NCI-H345 (cell line): ENCODE results near the gene NDOR1.
A peak's percentile ranks its signal among the peaks of the same experiment; 100 is the strongest.

ENCODE experiments used
- DNase-seq: peaks from one replicate; lab custom pipeline; 2025; lab: John Stamatoyannopoulos, UW

NDOR1 gene

DNA sequence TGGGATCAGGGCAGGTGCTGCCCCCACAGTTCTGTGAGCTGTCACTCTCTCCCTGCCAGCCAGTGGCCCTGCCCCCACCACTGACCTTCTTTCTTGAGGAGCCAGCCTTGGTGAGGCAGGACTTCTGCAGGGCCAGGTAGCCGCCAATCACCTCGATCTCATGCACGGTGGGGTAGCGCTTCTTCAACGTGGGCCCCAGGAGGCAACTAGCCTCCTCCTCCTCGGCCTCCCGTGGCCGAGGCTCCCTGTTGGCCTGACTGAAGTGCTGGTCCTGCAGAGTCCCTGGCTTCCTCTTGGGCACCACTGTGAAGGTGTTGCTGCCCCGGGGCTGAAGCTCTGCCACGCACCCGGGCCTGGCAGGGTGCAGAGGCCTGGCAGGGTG is 6.6 kb upstream of the NDOR1 start:
- DNase-seq, result no peak

DNA sequence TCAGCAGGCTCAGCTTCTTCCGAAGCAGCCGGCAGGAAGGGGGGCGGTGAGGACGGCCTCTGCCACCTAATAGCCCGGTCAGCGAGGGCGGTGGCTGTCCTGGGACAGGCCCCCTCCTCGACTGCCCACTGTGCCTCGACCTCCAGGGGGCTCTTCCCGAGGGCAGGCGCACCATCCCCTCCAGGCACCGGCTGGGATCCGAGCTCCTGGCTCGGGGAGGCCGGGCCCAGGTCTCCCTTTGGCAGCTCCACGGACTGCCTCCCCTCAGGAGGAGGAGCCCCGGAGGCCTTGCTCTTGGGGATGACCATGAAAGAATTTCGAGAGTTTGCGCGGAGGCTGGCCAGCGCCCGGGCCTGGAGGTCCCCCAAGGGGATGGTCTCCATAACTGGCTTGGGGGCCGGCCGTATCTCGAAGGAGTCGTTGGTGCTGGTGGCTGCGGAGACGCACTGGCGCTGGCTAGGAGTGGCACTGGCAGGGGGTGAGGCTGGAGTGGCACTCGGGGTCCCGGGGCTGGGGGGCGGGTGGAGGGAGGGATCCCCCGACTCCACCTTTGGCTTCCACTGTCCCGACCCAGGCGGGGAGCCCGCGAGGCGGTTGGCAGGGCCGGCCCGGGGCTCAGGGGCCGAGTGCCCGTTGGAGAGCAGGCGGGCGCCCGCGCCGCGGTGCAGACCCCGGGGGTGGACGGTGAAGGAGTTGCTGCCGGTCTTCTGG is 5.9 kb upstream of the NDOR1 start:
- DNase-seq, result no peak

DNA sequence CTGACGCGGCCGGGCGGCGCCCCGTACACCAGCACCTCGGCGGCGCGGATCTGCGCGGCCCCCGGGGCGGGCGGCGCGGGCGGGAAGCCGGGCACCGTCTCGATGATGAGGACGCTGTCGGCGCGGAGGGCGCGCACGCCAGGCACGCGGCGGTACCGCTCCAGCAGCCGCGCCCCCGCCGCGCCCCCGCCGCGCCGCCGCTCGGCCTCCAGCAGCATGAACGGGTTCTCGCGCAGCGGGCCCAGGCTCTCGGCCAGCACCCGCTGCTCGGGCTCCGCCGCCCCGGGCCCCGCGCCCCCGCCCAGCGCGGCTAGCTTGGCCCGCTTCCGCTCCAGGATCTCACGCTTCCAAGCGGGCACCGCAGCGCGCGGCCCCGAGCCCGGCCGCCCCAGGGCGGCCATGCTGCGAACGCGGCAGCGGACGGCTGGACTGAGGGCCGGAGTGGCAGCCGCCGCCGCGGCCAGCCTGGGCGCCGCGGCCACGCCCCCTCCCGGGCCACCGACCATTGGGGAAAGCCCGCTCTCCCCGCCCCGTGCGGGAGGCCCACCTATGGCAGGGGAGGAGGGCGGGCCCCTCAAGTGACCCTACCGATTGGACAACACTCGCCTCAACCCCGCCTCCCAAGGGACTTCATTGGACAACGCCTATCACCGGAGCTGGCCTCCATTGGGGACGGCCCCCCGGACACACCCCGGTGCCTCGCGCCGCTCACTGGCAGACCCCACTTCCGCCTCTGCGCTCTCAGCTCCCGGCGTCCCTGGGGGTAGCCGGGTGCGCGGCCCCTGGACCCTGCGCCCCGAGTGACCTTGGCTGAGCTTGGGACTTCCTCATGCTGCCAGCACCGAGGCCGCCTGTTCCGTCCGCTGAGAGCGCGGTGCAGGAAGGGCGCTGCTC is 4.9 kb upstream of the NDOR1 start, which contains the start of gene TPRN:
TPRN (minus strand) TSS at position 431 of the 894 bp plus-strand sequence; CDS start at position 401, 30 bp downstream.
- peak; percentile 99 for DNase-seq

DNA sequence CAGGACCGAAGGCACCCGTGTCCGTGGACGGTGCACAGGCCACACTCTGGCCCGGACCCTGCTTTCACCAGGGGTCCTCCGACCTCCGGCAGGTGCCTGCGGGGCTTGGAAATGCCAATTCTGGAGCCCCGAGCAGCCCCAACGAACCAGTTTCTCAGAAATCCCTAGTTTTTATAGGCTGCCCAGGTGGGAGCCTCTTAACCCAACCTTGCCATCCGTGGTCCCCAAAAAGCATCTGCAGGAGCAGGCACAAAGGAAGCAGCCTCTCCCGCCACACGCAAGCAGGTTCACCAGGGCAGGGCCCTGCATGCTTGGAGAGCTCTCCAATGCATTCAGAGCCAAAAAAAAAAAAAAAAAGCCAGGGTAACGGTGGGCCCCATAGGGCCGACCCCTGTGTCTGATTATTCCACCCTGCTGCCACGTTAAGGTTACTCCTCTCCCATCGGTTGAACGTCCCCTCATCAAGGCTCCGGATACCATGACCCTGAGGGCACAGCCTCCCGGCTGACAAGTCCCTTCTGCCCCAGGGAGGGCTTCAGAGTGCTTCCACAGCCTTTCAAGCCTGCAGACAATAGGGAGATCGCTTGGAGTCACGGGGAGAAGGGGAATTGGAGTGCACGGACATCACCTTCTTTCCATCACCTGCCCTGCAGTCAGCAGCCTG is 4.2 kb upstream of the NDOR1 start:
- DNase-seq, result no peak

DNA sequence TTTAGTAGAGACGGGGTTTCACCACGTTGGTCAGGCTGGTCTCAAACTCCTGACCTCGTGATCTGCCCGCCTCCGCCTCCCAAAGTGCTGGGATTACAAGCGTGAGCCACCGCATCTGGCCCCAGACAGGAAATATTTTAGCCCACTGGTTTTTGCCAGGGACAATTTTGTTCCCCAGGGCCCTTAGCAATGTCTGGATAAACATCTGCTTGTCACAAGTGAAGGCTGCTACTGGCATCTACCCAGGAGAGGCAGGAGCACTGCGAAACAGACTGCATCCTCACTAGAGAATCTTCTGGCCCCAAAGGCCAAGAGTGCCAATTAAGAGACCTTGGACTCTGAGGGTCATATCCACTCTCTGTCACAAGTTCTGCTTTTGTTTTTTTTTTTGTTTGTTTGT is 2.5 kb upstream of the NDOR1 start:
- DNase-seq, result no peak

DNA sequence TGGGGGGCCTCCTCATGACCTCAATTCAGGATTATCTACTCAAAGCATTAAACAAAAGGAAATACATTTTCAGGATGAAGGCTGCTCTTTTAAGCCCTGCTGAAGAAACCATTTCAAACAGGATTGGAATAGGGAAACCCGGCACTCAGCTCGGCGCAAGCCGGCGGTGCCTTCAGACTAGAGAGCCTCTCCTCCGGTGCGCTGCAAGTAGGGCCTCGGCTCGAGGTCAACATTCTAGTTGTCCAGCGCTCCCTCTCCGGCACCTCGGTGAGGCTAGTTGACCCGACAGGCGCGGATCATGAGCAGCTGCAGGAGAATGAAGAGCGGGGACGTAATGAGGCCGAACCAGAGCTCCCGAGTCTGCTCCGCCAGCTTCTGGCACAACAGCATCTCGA is 772 bp upstream of the NDOR1 start:
- DNase-seq, result no peak

DNA sequence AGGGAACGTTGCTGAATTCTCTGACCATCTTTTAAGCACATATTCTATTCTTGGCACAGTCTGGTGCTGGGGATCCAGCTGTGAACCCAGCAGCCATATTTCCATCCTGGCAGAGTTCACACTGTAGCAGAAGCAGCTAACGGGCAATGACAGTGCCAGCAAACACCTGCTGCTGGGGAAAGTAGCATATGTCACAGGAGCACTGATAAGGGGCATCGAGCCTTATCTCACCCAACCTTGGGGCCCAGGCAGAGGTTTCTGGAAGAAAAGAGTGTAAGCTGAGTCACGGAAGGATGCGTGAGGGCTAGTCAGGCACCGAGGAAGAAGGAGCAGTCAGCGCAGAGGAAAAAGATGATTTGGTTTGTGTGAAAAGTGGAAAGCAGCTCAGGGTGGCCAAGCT is 1.1 kb downstream of the NDOR1 start:
- no peak for DNase-seq

DNA sequence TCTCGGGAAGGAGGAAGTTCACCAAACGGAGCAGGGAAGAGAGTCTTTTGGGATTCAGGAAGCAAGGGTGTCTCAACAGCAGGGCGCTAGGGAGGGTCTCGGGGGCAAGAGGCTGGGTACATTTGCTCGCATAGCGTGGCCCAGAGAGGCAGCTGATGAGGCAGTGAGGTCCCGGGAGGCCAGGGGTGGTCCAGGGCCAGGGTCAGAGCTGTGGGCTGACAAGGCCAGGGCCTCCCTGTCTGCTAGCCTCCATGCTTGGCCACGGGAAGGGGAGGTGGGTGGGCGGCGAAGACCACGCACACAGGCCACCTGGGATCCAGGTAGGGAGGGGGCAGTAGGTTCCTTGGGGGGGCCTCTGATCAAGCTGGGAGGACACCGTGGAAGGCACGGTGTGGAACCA is 6.0 kb downstream of the NDOR1 start:
- no peak for DNase-seq

DNA sequence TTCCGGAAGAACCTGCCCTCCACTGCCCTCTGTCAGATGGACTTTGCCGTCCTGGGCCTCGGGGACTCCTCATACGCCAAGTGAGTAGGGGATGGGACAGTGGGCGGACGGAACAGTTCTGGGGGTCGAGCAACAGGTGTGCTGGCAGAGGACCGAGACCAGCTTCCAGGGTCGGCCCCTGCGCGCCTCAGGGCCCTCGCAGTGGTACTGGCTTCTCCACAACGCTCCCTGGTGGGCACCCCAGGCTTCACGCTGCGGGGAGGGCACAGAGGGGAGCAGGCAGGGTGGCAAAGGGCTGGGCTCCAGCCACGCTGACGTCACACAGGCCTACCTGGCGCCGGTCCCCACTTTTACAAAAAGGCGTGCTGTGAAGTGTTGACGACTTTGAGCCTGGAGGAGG is 7.0 kb downstream of the NDOR1 start:
- no peak for DNase-seq

DNA sequence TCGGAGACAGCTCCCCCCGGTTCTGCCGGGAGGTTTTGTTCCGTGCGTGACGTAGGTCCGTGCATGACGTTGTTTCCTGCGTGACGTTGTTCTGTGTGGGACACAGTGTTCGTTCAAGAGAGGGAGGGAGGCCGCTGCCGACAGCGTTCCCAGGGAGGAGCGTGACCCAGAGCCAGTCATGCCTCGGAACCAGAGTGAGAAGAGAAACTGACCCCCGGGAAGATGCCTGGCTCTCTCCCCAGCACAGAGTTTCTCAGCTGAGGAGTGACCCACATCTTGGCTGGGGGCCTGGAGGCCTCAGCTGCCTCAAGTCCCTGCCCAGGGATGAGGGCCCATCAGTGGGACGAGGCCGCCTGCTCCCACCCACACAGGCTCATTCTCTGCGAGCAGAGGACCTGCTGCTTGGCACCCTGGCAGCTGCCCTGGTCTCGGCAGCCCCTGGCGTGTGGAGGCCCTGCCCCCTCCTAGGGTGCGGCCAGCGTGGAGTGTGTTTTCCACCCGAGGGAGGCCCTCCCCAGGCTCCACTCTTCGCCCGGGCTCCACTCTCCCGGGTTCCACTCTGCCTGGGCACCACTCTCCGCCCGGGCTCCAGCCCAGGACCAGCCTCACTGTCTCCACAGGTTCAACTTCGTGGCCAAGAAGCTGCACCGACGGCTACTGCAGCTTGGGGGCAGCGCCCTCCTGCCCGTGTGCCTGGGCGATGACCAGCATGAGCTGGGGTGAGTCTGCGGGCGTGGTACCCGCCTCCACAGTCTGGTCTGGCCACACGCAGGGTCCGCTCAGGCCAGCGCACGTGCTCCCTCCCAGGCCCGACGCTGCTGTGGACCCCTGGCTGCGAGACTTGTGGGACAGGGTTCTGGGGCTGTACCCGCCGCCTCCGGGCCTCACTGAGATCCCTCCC is 7.9 kb downstream of the NDOR1 start:
- no peak for DNase-seq

DNA sequence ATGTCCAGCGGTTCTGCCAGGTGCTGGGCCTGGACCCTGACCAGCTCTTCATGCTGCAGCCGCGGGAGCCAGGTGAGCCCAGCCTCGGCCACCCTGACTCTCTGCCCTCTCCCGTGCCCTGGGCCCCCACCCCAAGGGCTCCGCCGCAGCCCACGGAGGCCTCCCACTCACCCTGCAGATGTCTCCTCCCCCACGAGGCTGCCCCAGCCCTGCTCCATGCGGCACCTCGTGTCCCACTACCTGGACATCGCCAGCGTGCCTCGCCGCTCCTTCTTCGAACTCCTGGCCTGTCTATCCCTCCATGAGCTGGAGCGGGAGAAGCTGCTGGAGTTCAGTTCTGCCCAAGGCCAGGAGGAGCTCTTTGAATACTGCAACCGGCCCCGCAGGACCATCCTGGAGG is 9.1 kb downstream of the NDOR1 start:
- DNase-seq, result no peak

DNA sequence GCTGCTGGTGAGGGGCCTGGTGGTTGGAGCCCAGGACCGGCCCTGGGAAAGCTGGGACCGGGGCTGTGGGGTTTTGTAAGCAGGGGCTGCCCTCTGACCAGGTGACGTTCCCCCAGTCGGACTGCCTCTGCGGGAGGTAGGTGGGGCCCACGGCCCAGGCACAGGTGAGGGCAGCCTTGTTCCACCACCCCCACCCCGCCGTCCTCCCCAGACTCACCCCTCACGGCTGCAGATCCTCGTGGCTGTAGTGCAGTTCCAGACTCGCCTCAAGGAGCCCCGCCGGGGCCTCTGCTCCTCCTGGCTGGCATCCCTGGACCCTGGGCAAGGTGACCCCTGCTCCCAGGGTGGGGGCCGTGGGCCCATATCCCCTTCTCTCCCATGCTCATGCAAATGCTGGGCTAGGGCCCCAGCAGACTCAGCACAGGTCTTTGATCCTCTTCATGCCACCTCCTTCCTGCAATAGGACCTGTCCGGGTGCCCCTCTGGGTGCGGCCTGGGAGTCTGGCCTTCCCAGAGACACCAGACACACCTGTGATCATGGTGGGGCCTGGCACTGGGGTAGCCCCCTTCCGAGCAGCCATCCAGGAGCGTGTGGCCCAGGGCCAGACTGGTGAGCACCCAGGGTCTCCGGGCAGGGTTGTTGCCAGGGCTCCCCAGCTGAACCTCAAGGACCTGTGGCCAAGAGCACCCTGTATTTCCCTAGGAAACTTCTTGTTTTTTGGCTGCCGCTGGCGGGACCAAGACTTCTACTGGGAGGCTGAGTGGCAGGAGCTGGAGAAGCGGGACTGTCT is 9.9 kb downstream of the NDOR1 start:
- no peak for DNase-seq

DNA sequence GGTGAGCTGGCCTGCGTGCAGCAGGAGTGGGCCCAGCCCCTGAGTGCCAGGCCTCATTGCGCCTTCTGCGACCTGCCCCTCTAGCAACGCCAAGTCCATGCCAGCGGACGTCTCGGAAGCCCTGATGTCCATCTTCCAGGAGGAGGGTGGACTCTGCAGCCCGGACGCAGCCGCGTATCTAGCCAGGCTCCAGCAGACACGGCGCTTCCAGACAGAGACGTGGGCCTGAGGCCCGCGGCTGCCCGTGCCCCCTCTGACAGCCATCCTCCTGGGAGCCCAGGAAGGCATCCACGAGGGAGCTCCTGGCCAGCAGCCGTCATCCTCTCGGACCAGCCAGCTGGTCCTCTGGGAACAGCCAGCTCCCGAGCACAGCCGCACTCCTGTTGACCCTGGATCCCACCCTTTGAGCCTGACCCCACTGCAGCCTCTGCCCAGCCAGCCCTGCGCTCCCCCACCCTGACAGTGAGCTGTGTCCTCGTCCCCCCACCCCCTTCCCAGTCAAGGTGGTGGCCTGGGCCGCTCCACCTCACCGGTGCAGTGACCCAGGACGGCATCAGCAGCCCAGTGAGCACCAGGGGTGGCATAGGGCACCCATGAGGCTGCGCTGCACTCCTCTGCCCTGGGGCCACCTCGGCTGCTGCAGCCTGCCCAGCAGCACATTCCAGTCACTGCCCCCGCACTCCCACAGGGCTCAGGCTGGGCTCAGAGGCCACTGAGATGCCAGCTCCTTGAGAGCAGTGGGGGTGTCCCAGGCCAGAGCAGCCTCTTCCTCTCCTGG is 10.9 kb downstream of the NDOR1 start:
- DNase-seq, result no peak

DNA sequence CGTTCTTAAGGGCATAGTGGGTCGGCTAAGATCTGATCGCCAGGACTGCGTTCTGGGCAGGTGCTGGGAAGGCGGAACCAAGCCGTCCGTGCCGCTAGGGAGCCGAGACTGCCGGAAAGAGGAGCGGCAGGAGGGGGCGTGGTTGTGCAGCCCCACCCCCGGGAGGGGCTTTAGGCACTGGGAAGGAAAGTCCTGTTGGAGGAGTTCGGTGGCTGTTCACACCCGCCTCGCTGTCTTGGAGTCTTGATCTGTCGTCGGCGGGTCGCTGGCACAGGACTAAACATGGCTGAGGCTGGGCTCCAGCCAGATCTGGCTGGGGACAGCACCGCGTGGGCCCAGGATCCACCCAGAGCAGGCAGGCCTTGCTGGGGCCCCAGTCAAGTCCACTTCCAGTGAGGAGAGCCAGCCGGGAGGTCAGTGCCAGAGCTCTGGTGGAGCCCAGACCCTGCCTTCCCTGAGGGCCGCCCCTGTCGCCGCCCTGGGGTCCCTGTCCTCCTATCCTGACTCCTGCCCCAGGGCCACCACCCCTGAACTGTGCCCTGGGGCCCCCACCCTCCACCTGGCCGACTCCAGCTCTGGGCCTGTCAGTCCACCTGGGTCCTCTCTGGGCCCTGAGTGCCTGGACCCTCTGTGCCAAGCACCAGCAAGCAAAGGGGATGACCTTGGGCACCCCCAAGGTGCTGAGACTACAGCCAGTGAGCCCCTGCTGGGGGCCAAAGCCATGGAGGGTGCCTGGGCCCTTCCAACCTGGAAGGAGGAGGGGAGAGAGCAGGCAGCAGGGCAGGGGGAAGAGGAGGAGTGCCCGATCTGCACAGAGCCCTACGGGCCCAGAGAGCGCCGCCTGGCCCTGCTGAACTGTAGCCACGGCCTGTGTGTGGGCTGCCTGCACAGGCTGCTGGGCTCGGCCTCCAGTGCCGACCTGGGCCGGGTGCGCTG is 12.0 kb downstream of the NDOR1 start:
- no peak for DNase-seq

DNA sequence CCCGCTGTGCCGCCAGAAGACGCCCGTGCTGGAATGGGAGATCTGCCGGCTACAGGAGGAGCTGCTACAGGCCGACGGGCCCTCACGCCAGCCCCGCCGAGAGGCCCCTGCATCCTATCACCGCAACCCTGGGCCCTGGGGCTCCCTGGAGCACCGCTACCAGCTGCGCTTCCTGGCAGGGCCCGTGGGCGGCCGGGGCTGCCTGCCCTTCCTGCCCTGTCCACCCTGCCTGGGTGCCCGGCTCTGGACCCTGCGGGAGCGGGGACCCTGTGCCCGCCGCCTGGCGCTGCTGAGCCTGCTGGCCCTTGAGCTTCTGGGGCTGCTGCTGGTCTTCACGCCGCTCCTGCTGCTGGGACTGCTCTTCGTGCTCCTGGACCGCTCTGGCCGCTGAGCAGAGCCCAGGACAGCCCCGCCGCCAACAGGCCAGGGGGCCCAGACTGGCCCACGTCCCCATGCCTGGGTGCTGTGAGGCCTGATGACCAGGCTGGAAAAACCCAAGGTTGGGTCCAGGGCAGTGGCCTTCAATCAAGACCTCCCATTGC is 12.8 kb downstream of the NDOR1 start:
- DNase-seq, result no peak

DNA sequence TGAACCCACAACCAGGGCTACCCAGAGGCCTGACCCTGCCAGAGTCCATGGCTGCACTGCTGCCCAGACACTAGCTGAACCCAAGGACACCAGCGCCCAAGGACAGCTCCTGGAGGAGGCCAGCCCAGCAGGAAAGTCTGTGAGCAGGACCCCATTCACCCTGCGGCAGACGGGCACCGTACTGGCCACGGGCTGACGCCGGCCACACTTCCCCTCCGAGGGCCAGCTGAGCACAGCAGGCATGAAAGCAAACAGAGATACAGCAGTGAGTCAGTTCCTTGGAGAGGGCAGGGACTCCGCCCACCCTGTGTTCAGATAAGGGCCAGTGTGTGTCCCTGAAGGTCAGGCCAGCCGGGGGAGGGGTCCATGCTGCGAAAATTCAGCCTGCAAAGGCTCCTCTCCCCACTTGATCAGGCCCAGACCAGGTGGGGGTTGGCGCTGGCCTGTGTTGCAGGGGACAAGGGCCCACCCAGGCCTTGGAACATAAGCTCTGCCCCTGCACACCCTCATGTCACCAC is 13.3 kb downstream of the NDOR1 start:
- no peak for DNase-seq

DNA sequence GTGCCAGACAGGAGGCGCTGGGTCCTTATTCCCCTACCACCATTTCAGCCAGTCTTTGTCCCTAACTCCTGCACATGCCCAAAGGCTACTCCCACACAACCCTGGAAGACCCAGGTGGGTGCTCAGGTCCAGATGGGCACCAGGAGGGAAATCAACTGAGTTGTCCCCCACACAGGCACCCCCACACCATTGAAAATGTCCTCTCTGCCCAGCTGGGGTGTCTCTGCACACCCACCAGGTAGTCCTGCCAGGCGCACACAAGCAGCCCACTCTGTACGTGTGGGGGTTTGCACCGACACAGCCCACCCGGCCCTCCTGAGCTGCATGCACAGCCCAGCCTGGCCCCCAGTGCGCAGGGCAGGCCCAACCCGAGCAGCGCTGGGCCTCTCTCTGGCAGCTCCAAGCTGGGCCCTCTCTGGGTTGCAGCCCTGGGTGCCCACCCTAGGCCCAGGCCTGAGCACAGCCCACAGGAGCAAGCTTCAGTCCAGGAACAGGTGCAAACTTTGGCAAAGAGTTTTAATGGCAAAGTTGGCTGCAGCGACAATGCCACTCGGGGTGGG is 14.3 kb downstream of the NDOR1 start:
- DNase-seq, result no peak
